OCI-LY1 (cell line): Measurements from ENCODE around the gene GDI1.

Experiments
- CTCF ChIP-seq: fragments of 200-600 bp; sonication (generic), shearing (Covaris generic); IDR thresholded peaks from 2 replicates; pipeline ENCODE4 v1.5.1; 2017; ENCODE audit warnings: mild to moderate bottlenecking, antibody characterized with exemption, low read length, moderate library complexity, mixed read lengths
- EZH2 ChIP-seq: fragments of 200-600 bp; sonication (generic), shearing (Covaris generic); IDR thresholded peaks from 2 replicates; pipeline ENCODE4 v1.8.0; 2017; ENCODE audit warnings: borderline replicate concordance, mixed run types, mild to moderate bottlenecking, antibody characterized with exemption, low read length, moderate library complexity, mixed read lengths

GRCh38 chrX:154431341-154431740 is 5.6 kb upstream of the GDI1 start:
- TF ChIP-seq CTCF (no peak), EZH2 (no peak)
